Breast epithelium (tissue), 4 donors: ENCODE results near the gene APCDD1. TPM values are rescaled to one million over a fixed set of nuclear protein-coding genes. Genes with fewer than 3 reads are reported as not detected.

Experiments
- DNase-seq, 2 donors: peaks; one replicate each; pipeline ENCODE4 v3.0.0-alpha.2; 2019; ENCODE audit warnings: low spot score in 2 of 2
- H3K27ac ChIP-seq, 2 donors: fragments of 200-600 bp; sonication (generic) in 1 of 2; one replicate each; pipeline ENCODE4 v1.5.1; 2016 to 2019; ENCODE audit warnings: mild to moderate bottlenecking in 1 of 2
- H3K27me3 ChIP-seq, 2 donors: fragments of 200-600 bp; sonication (generic) in 1 of 2; one replicate each; pipeline versions ENCODE4 v1.5.1 to v1.6.0; 2017 to 2019; ENCODE audit warnings: control low read depth in 1 of 2, mild to moderate bottlenecking in 1 of 2
- H3K36me3 ChIP-seq: fragments of 200-600 bp; one replicate; pipeline ENCODE4 v1.5.1; 2019
- H3K4me1 ChIP-seq, 2 donors: fragments of 200-600 bp; sonication (generic); one replicate each; pipeline ENCODE4 v1.5.1; 2016 to 2019; ENCODE audit warnings: control low read depth in 1 of 2
- H3K4me3 ChIP-seq, 3 donors: fragments of 200-600 bp; sonication (generic); 1 replicate in 2 of 3; 2 replicates in 1 of 3; pipeline ENCODE4 v1.5.1; 2016 to 2019; ENCODE audit warnings: mild to moderate bottlenecking in 3 of 3, moderate library complexity in 2 of 3
- H3K9me3 ChIP-seq, 2 donors: fragments of 200-600 bp; sonication (generic) in 1 of 2; one replicate each; pipeline ENCODE4 v1.5.1; 2016 to 2019; ENCODE audit warnings: control low read depth in 1 of 2
- POLR2A ChIP-seq: fragments of 450-650 bp; IDR thresholded peaks from one replicate; pipeline ENCODE4 v1.6.1; 2016; ENCODE audit warnings: antibody characterized with exemption, mild to moderate bottlenecking, moderate library complexity
- POLR2AphosphoS5 ChIP-seq, 3 donors: sonication (generic); formaldehyde crosslinking; IDR thresholded peaks; one replicate each; pipeline ENCODE4 v1.6.1; 2017; ENCODE audit warnings: antibody characterized with exemption in 3 of 3
- intact Hi-C: fragments of 100-400 bp; cut with DNase I; formaldehyde crosslinking; loops from one replicate; pipeline ENCODE4 v1.15.1; 2023; ENCODE audit warnings: low total_unique reads
- total RNA-seq, 3 donors: library from RNA; depleted of rRNA; stranded (reverse); fragments of >200 nt; gene quantifications; one replicate each; pipeline ENCODE4 v1.1.0, GENCODE V29; 2016
- TF ChIP-seq, protein P1 (sequence below), 3 donors: fragments of 450-650 bp; IDR thresholded peaks; one replicate each; pipeline ENCODE4 v1.5.1; 2016 to 2017; ENCODE audit warnings: antibody characterized with exemption in 3 of 3, mild to moderate bottlenecking in 3 of 3, moderate library complexity in 3 of 3

APCDD1 gene
- total RNA-seq: 100 to 1,000 TPM in 1 of 3 donors, 10 to 100 TPM in 2; 34.1 to 275 (median 38.8) TPM

DNA sequence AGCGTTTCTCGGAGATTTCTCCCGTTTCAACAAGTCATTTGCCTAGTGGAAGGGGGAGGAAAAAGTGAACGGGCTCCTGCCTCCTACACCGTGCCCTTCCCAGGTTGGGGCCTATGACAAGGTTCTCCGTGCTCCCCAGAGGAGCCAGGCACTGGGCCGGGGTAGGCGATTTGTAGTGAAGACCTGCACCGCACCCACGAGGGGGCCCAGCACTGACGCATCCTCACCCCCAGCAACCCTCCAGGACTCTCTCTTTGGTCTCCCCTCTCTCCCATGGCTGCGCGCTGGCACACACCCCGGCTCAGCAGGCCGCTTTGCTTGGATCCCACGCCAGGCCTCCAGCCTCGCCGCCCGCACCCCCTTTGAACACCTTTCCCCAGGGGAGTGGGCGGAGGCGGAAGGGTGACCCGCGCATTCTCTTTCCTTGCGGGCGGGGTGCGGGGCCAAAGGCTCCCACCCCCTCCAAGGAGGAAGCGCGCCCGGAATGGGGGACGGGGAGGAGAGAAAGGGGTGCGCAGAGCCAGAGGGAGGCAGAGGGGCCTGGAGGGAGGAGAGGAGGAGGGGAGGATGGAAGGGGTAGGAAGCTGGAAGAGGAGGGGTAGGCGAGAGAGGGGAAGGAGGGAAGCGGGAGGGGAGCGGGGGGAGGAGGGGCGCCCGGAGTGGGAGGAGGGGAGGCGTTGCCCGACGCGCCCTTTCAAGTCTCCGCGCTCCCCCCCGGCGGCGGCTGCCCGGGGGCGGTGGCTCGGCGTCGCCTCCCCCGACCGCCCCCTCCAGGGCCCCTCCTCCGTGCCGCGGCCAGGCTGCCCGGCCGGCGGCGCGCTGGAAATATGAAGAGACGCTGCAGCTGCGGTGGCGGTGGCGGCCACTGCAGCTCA is at the start of gene APCDD1:
APCDD1 (plus strand) TSS at position 830 of the 875 bp plus-strand sequence. CDS start 347 bp downstream, outside the sequence.
- Histone ChIP-seq H3K9me3 (no peaks in the 10 kb centered on the region), H3K27me3 (no peaks in the 10 kb centered on the region), H3K4me3 (peak within 1 kb of the TSS; percentile 62 to 91 (median 77)), H3K36me3 (no peaks in the 10 kb centered on the region), H3K27ac (peak within 1 kb of the TSS; percentile 88 to 94), H3K4me1 (no peaks in the 10 kb centered on the region)
- intact Hi-C loops: loop anchor here (5.0 kb wide), 1 partner anchor 353 kb away; no protein-coding TSS in a partner anchor
- DNase-seq: peak in 1 of 2 donors; percentile 63
- TF ChIP-seq POLR2AphosphoS5 (IDR thresholded peaks at IDR 0.05): peak in 1 of 3 donors; percentile 25
- TF ChIP-seq, protein P1, sequence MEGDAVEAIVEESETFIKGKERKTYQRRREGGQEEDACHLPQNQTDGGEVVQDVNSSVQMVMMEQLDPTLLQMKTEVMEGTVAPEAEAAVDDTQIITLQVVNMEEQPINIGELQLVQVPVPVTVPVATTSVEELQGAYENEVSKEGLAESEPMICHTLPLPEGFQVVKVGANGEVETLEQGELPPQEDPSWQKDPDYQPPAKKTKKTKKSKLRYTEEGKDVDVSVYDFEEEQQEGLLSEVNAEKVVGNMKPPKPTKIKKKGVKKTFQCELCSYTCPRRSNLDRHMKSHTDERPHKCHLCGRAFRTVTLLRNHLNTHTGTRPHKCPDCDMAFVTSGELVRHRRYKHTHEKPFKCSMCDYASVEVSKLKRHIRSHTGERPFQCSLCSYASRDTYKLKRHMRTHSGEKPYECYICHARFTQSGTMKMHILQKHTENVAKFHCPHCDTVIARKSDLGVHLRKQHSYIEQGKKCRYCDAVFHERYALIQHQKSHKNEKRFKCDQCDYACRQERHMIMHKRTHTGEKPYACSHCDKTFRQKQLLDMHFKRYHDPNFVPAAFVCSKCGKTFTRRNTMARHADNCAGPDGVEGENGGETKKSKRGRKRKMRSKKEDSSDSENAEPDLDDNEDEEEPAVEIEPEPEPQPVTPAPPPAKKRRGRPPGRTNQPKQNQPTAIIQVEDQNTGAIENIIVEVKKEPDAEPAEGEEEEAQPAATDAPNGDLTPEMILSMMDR (IDR thresholded peaks at IDR 0.05): peak in 1 of 3 donors; percentile 27
- TF ChIP-seq POLR2A: no peak

DNA sequence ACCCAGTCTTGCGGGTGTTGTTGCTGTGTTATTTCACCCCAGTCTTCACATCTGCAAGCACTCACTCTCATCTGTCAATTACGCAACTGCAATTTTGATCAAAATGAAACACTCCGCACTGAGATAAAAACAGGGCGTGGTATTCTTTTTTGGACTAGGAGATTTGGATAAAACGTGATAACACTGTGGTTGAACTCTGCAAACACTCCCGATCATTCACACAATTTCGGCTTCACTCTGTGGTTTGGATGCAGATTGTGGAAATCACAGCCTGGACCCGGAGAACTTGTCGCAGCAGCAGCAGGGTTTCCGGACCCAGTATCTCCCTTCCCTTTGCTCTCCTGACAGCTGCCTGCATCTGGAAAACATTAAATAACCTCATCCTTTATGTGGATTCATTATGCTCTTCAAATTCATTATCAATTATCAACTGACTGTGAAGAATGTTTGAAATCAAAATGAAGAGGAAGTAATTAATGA is 49.4 kb upstream of the APCDD1 start:
- TF ChIP-seq POLR2AphosphoS5 (IDR thresholded peaks at IDR 0.05) (peak in 1 of 3 donors; percentile 66), POLR2A (no peak)
- TF ChIP-seq, protein P1 (IDR thresholded peaks at IDR 0.05): no peak
- Histone ChIP-seq H3K4me1 (no peaks in the 10 kb centered on the region), H3K27ac (peak overlapping the region in 1 of 2 donors; percentile 10), H3K4me3 (peak overlapping the region in 1 of 3 donors; percentile 16), H3K27me3 (no peaks in the 10 kb centered on the region), H3K9me3 (no peaks in the 10 kb centered on the region), H3K36me3 (no peaks in the 10 kb centered on the region)
- intact Hi-C loops: no loop called here
- no peak for DNase-seq

DNA sequence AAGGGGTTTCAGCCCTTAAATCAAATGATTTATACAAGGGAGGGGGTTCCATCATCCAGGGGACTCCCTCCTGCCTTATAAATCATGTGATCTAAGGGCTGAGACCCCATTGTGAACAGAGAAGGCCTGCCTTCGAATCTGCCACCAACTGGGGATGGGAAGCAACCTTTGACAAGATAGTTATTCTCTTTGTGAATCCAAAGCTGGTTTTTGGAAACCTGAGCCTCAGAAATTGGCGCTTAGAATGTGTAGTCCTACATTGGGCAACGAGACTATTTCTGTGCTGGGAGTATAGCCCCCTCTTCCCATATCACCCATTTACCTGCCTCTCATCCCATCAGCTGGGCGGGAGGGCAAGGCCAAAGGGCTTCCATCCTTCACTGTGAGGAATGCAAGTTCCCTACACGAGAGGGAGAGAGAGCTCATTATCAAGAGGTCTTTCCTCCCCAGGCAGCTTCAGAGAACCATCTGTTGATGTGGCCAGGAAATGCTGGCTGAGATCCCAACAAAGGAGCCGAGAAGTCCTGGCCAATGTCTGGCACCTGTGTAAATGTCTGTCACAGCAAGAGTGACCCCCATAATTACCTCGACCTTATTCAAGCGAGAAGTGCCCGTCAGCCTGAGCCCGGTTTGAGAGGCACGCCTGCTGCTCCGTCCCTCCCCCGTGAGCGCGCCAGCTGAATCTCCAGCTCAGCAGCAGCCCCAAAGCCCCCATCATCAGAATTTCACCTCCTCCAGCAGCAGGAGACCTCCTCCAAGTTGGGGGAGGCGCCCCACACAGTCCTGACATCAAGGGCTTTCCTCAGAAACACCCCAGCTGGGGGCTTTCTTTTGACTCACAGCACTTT is 48.4 kb upstream of the APCDD1 start:
- Histone ChIP-seq H3K27ac (no peak overlapping the region), H3K4me3 (no peak overlapping the region), H3K4me1 (no peaks in the 10 kb centered on the region), H3K27me3 (no peaks in the 10 kb centered on the region), H3K9me3 (no peaks in the 10 kb centered on the region), H3K36me3 (no peaks in the 10 kb centered on the region)
- no peak for DNase-seq
- intact Hi-C loops: no loop called here
- no peak for TF ChIP-seq POLR2AphosphoS5 (IDR thresholded peaks at IDR 0.05)
- TF ChIP-seq POLR2A: no peak
- TF ChIP-seq, protein P1 (IDR thresholded peaks at IDR 0.05): no peak

DNA sequence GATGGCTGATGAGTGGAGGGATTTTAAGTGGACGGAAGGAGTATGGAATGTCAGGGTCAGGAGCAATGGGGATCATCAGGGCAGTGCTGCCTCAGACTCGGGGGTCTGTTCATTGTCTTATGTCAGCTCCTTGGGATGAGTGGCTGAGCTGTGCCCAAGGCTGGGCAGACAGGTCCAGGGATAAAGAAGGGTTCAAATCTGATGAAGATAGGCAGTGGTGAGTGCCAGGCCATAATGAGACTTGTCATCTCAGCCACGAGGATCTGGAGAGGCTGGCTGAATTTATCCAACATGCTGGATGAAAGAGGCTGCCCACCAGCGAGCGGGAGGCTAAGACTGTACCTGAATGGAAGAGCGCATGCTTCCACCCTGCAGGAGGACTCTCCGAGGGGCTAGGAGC is 46.3 kb upstream of the APCDD1 start:
- H3K27ac ChIP-seq: no peak overlapping the region
- intact Hi-C loops: no loop called here
- no peaks in the 10 kb centered on the region for H3K27me3 ChIP-seq
- DNase-seq: no peak
- no peaks in the 10 kb centered on the region for H3K9me3 ChIP-seq
- no peak overlapping the region for H3K4me3 ChIP-seq
- no peaks in the 10 kb centered on the region for H3K4me1 ChIP-seq
- TF ChIP-seq, protein P1 (IDR thresholded peaks at IDR 0.05): no peak
- no peak for TF ChIP-seq POLR2AphosphoS5 (IDR thresholded peaks at IDR 0.05)
- TF ChIP-seq POLR2A: no peak
- H3K36me3 ChIP-seq: no peaks in the 10 kb centered on the region
